Suppressor macrophage treated with lipopolysaccharide for 1 hour (primary cell): ENCODE data around the gene COPS3.

Source experiments
- DNase-seq, 3 donors: peaks; one replicate each; pipeline ENCODE4 v3.0.0-alpha.2; 2020 to 2022

The COPS3 gene

DNA sequence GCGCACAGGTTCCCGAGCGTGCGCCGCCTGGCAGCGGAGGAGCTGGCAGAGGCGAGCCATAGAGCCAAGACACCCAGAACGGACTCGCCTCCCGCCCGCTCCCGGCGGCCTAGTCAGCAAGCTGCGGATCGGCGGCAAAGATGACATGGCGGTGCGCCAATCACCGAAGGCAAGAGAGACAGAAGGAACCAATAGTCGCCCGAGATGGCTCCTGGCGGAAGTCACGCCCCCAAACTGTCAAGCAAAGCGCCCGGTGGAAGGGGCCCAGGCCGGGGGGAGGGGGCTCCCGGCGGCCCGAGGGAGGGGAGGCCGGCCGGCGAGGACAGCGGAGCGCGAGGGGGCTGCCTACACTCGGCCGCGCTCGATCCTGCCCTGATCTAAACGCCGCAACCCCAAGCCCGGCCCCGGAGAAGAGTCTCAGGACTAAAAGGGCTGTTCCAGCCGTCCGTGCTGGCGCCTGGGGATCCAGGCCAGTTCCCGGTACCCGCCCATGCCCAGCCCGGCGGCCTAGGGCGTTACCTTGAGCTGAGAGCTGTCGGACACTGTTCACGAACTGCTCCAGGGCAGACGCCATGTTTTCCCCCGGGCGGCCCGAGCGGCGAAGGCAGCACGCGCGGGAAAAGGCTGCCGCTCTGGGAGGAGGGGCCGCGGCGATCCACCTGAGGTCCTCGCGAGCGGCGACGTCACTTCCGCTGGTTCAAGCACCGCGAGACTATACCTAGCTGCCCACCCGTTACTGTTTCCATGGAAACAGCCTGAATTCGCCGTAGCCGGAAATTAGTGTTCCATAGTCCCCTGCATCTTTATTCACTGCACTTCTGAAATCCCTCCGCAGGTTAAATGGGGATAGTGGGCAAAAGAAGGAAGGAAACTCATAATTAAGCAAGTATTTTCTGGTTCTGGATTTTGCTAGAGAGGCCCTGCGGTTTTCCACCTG is at the start of gene COPS3:
TSS of gene COPS3 (minus strand) at position 634 of the 937 bp plus-strand sequence. CDS start at position 574, 60 bp downstream.
- peak; percentile 97 to 99 (median 97) for DNase-seq

DNA sequence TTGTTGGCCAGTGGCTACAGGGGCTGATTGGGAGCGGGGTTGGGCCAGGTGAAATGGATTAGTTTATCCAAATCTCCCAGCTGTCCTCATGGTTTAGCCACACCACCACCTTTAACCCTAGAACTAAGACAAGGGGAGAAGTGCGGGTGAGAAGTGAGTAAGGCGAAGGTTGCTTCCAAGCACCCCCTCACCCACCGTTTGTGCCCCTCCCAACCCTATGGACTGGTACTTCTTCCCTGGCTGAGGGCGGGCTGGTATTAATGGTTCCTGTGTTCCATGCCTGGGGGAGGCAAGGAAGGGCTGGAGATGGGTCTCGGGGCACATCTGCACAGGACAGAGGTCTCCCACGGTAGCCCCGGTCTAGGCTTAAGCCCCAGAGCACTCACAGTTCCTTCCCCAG is 47.2 kb upstream of the COPS3 start:
- no peak for DNase-seq

DNA sequence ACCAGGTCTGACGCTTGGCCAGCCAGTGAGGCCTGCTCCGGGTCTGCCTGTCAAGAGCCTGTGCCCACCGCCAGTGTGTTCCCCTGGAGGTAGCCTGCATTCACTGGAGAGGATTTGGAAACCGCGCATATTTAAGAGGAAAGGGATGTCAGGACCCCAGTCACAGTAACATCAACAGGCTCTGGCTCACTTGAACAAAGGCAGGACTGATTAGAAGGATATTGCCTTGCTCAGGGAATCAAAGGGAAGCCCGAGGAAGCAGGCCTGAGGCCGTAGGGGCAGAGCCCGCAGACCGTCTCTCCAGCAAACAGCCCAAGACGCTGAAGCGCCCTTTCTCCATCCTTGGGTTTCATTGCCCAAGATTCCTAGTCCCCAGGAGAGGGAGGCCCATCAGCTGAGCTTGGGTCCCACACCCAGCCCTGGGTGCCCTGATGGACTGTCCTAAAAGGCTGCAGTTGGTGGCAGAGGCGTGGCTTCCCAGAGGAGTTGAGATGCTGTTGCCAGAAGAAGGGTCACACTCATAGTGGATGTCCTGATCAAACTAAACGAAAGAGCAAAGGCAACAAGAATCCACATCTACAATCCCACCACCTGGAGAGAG is 45.3 kb upstream of the COPS3 start:
- no peak for DNase-seq

DNA sequence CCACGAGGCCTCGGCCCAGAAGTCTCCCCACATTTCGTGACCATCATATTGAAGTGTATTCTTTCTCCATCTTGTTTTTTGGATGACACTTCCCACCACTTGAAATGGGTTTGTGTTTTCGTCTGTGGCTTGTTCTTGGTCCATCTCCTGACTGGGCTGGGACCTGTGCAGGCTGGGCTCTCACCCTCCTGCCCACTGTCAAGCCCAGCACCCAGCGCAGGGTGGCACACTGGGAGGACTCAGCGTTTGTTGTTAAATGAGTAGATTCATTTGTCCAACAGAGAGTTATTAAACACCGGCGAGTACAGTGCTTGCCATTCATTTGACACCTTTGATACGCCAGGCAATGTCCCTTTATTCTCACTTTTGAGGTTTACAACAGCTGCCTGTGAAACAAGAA is 44.8 kb upstream of the COPS3 start:
- no peak for DNase-seq

DNA sequence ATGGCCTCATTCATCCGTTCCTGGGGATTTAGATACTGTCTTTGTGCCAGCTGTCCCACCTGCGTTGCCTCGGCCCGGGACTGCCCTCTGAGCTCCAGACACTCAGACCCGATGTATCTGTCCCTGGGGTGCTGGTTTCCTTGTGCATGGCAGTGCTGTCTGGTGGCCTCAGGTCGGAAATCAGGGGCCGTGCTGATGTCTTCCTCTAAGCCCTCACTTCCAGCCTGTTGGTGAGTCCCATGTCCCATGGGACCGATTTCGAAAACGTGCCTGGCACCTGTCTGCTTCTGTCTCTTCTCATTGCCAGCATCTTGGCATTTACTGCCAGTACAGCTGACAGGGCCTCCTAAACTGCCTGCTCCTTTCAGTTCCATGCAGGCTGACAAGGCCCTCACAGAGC is 44.2 kb upstream of the COPS3 start:
- DNase-seq = no peak

DNA sequence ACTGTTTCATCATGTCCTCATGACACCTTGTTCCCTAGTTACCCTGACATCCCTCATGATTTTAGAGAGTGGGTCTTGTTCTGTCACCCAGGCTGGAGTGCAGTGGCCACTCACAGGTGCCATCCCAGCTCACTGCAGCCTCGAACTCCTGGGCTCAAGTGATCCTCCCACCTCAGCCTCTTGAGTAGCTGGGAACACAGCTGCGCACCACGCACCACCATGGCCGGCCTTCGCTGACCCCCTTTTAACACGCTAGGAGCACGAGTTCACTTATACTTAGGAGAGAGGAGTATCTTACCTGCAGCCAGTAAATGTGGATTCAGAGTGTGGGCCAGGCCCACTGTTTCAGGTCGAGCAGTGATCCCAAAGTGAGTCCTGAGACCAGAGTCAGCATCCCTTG is 43.6 kb upstream of the COPS3 start:
- no peak for DNase-seq

DNA sequence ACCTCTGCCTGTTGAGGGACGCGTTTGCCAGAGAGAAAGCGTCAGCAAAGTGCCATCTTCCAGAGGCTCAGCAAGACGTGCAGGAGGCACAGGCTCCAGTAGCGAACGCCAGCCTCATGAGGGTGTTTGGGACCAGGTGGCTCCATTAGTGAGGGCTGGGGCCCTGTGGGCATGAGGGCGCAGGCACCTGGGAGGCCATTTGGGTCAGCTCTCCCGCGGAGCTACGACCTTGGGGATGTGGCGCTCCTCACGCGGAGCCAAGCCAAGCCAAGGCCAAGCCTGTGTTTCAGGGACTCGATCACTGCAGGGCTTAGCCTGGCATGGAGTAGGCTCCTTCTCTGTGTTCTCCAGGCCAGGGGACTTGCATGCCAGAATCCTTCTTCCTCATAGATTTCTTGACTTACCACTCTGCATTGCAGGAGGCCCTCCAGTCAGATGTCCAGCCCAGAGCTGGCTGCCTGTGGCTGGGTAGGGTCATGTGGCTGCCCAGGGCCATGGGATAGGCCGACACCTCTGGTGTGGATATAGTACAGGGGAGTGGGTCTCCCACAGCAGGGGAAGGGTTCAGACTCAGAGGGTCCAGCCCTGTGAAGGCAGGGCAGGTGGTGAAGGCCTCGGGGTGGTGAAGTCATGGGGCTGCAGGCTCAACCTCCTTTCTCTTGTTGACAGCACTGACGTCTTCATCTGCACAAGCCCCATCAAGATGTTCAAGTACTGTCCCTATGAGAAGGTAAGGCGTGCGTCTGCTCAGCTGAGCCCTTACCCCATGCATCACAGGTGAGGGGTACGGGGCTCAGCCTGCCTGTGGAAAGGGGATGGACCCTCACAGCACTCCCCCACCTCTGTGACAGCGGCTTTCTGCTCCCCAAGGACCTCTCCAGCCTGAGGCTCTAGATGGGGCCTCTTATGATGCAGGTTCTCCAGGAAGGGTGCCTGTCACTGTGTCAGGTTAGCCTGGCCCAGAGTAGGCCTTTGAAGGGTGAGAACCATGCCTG is 41.8 kb upstream of the COPS3 start:
- no peak for DNase-seq

DNA sequence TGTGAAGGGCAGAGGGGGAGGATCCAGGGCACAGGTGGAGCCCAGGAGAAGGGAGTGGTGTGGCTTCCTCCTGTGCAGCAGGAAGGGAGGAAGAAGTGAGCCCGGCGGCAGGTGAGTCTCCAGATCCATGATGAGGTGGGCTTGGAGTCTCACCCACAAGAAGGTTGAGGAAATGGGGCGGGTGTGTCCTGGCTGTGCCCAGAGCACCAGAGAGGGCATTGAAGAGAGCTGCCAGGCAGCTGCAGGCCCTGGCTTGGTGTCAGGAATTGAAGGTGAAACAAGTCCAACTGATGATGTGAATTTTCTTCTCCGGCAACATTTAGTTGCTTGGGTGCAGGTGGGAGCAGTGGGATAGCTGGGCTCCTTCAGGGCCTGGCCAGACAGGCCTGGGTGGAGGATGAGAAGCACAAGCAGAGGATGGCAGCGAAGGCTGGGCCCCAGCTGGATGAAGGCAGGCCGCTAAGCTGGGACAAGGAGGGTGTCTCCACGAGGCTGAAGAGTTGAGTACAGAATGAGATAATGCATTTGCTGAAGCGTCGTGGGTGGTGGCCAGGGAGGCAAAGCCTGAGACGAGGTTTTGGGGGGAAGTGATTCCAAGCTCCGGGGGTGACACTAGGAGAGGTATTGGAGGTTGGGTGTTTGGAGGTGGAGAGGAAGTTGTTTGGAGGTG is 40.4 kb upstream of the COPS3 start:
- no peak for DNase-seq

DNA sequence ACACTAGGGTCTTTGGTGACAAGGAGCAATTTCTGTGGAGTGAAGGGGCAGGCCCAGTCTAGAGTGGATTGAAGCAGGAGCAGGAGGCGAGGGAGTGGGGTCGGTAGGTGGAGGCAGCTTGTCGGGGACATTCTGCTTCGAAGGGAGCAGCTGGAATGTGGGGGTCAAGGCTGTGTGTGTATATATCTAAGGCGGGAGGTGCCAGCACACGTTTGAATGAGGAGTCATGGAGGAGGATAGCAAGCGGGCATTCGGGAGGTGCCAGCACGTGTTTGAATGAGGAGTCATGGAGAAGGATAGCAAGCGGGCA is 39.8 kb upstream of the COPS3 start:
- DNase-seq = no peak

DNA sequence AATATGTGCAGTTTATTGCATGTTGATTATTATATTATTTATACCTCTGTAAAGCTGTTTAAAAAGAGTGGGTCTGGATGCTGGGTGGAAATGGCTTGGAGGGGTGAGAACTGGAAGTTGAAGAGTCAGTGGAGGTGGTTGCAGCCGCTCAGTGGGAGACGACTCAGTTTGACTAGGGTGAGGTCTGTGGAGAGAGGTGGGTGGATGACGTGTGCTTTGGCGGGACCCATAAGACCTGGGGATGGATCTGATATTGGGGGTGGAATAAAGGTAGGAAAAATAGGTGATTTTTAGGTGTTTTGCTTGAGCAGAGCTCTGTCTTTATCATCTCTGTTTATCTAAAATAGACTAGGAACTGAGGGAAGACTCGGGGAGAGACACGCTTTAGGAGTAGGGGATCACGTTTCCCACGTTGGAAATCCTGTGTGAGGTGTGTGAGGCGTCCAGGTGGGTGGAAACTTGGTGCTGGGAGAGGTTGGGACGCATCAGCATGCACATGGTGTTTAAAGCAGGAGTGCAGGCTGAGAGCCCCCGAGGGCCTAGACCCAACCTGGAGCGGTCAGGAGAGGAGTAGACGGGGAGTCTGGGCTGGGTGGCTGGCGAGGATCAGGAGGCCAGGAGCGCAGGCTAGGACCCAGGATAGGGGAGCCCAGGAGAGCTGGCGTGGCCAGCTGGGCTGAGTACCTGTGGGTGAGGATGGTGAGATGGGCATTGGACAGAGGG is 39.3 kb upstream of the COPS3 start:
- no peak for DNase-seq

DNA sequence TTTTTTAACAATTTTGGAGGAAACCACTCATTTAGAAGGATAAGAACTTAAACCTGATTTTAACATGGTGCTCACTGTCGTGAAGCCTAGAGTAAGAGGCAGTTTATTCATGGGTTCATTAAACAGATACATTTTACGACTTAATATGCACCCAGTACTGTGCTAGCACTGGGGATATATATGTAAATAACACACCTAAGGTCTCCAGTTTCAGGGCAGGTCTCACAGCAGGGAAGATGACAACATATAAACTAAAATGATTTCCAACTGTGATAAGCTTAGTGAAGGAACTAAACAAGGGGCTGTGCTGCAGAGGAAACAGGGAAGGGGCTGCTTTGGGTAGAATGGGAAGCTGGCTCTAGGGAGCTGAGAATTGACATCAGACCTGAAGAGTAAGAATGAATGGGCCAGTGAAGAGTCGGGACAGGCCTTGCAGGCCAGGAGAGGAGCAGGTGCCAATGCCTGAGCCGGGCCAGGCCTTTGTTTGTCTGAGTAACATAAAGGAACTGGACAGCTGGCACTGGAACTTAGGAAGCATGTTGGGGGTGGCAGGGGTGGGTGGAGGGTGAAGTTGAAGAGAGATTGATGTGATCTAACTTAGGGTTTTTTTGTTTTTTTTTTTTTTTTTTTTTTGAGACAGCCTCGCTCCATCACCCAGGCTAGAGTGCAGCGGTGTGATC is 34.2 kb upstream of the COPS3 start:
- DNase-seq = no peak

DNA sequence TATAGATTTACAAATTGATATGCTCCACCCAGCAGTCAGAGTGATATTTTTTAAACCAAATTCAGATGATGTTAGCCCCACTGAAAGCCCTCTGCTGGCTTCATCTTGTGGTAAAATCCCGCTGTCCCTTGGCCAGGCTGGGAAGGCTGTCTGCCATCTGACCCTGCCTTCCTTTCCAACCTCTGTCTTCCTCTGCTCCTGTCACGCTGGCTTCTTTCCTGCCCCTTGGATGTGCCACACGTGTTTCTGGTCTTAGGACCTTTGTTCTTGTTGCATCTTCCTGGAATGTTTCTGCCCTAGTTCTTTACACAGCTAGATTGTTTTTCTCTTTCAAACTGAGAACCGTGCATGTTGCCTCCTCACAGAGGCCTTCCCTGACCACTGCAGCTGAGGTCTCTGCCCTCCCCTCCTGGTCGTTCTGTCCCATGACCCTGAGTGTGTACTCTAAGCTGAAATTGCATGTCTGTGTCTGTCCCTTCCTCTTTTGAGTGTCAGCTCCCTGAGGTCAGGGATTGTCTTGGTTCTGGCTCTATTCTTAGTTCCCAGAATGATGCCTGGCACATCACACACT is 33.5 kb upstream of the COPS3 start:
- peak in 1 of 3 donors; percentile 21 for DNase-seq

DNA sequence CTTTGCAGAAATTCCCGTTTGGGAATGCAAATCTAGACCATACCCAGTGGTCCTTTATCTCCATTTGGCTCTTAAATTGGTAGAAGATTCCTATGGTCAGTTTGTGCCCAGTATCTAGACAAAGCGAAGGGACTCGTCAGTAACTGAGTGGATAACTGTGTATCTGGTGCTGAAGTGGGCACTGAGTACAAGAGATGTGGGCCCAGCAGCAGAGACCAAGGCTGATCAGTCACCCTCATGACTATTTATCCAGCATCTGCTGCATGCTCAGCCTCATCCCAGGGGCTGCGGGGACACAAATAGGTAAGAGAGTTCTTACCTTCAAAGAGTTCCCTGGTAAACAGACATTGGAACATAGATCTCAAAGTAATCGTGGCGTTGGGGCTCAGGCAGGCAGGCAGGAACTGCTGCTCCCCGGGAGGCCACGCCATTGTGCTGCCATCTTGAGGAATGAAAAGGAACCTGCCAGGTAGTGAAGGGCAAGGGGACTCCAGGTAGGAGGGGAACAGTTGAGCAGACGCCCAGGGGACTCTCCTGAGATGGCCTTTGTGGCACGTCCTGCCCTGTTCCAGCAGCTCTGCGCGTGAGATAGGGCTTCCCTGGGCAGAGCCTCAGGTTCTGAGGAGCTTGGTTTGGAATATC is 32.4 kb upstream of the COPS3 start:
- DNase-seq = peak; percentile 42 to 63 (median 51)

DNA sequence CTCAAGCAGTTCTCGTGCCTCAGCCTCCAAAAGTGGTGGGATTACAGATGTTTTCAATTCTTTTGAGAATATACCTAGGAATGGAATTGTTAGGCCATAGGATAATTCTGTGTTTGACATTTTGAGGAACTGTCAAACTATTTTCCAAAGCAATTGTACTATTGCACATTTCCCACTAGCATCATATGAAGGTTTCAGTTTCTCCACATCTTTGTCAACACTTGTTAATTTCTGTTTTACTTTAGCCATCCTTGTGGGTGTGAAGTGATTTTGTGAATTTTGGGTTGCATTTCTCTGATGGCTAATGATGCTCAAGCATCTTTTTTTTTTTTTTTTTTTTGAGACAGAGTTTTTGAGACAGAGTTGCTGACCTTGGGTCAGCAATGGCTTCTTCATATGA is 28.3 kb upstream of the COPS3 start:
- peak in 1 of 3 donors; percentile 43 for DNase-seq

DNA sequence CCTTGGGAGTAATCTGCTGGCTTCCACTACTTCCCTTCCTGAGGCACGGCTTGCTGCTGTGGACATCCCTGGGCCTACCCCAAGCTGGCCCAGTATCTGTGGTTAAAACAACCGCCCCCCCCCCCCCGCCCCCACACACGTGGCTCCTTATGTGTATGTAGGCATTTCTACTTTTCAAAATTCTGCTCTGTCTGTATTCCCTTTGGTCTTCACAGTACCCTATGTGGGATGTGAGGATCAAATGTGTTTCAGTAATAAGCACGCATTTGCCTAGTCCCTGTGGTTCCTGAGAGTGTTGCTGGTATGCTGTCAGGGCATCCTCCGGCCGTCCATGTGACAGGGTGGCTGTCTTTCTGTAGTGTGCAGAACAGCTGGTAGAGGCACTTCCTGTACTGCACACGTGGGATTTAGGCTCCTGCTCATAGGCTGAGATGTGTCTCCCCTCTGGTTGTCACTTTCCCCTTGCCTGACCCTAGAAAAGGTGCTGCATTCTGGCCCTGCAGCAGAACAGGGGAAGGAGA is 24.3 kb upstream of the COPS3 start:
- DNase-seq = peak; percentile 67 to 78 (median 78)

DNA sequence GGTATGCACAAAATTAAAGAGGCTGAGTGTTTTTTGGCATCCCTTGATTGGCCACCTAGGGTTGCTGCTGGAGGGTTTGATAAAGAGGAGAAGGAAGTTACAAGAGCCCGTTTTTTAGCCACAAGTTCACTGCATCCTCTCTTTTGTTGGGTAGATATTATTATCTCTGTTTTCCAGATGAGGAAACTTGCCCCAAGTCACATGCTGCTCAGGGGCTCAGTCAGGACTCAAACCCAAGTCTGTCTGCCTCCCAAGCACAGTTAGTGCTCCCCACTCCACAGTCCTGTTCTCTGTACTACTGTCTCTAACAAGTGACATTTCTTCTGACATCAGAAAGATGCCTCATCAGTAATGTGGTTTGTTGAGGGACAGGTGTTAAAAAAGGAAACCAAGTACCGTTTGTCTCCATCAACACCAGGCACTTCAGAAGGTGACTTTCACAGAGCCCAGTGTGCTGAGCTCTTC is 23.5 kb upstream of the COPS3 start:
- DNase-seq = no peak

DNA sequence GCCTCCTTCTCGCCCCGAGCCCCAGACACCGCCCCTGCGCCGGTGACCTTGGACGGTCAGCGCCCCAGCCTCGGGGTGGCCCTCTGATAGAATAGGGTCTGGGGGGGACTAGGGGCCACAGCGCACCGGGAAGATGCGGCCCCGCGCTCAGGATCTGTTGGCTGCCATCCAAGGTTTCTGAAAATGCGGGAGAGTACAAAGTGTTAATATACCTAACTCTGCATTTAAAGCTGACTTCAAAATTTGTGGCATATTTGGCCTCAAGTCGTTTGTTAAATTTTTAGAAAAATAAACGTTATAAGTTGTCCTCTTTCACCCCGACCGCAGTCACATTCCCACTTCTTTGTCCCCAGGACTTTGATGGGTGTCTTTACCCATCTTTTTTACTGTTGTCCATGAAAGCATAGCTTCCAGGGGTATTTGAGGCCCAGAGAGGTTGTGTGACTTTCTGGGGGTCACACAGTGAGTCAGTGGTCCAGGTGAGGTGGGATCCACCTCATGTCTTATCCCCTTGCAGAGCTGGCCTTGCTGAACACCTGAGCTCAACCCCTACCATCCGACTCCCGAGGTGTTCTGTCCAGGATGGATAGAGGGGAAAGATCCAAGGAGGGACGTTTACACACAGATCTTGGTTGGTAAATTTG is 22.9 kb upstream of the COPS3 start:
- DNase-seq = no peak

DNA sequence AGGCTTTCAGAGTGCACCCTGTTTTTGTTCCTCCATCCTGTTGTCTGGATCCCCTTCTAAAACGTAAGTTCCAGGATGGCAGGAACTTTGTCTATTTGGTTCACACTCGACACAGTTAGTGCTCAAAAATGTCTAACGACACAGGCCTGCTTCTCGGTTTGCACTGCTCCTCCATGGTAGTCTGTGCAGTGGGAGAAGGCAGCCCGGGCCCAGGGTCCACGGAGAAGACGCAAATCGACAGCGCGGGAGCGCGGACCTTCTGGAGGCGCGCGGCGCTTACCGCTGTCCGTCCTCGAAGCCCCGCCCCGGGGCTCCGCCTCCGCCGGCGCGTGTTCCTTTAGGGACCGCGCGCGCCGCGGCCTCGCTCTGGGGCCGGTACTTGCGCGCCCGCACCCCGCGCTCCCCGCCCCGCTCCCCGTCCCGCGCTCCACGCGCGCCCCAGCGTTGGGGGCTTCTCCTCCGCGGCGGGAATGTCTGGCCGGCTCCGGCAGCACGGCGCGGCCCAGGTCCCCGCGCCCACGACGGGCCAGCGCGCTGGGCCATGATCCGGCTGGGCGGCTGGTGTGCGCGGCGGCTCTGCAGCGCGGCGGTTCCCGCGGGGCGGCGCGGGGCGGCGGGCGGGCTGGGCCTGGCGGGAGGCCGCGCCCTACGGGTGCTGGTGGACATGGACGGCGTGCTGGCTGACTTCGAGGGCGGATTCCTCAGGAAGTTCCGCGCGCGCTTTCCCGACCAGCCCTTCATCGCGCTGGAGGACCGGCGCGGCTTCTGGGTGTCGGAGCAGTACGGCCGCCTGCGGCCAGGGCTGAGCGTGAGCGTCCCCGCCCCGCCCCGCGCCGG is 22.2 kb upstream of the COPS3 start, which contains the start of gene NT5M:
TSS of gene NT5M (plus strand) at position 364 of the 837 bp plus-strand sequence. CDS start at position 542, 178 bp downstream.
- DNase-seq = peak; percentile 70 to 93 (median 83)
